DMS153 (cell line): Measurements from ENCODE around the gene SPRYD4.
"Not testable (repeated sequence)": the region's sequence is repeated elsewhere in the genome, so short reads cannot be mapped to it uniquely, and the experiment has no call there.

Experiments
- DNase-seq: peaks from one replicate; lab custom pipeline; 2025; lab: John Stamatoyannopoulos, UW

SPRYD4 gene

GRCh38 chr12:56468216-56469006 lies at the start of gene SPRYD4:
SPRYD4 (plus strand) TSS chr12:56468578; CDS start chr12:56468592, 14 bp downstream.
- DNase-seq, result peak; percentile 87

- no peak for DNase-seq
These were observed 48.0 kb upstream of the SPRYD4 start for GRCh38 chr12:56420411-56420810.

- peak; percentile 18 for DNase-seq
These were observed 43.2 kb upstream of the SPRYD4 start for GRCh38 chr12:56425193-56425592.

GRCh38 chr12:56425940-56426438 lies 42.4 kb upstream of the SPRYD4 start:
- no peak for DNase-seq

GRCh38 chr12:56431288-56431687 lies 37.1 kb upstream of the SPRYD4 start:
- DNase-seq, result no peak

- DNase-seq, result no peak
These were observed 36.5 kb upstream of the SPRYD4 start for GRCh38 chr12:56431850-56432249.

- no peak for DNase-seq
These were observed 33.5 kb upstream of the SPRYD4 start for GRCh38 chr12:56434828-56435227.

GRCh38 chr12:56437430-56438176 lies 30.8 kb upstream of the SPRYD4 start:
- no peak for DNase-seq

- DNase-seq, result not testable (repeated sequence)
These were observed 25.2 kb upstream of the SPRYD4 start for GRCh38 chr12:56443208-56443607.

GRCh38 chr12:56448860-56449621 lies 19.3 kb upstream of the SPRYD4 start, which contains the start of gene TIMELESS:
TIMELESS (minus strand) TSS chr12:56449426; CDS start chr12:56434170, 15,256 bp downstream.
- peak; percentile 87 for DNase-seq

- DNase-seq, result no peak
These were observed 18.8 kb upstream of the SPRYD4 start for GRCh38 chr12:56449622-56449984.

GRCh38 chr12:56450241-56450640 lies 18.1 kb upstream of the SPRYD4 start:
- DNase-seq, result no peak

- DNase-seq, result no peak
These were observed 17.2 kb upstream of the SPRYD4 start for GRCh38 chr12:56451147-56451546.

- DNase-seq, result no peak
These were observed 13.8 kb upstream of the SPRYD4 start, which contains the start of gene MIP for GRCh38 chr12:56454557-56454956. MIP (minus strand) TSS chr12:56454657; CDS start chr12:56454613, 44 bp downstream.

- DNase-seq, result no peak
These were observed 10.6 kb upstream of the SPRYD4 start for GRCh38 chr12:56457817-56458216.

- DNase-seq, result no peak
These were observed 6.9 kb upstream of the SPRYD4 start for GRCh38 chr12:56461235-56462159.

GRCh38 chr12:56462565-56462964 lies 5.8 kb upstream of the SPRYD4 start:
- no peak for DNase-seq

- no peak for DNase-seq
These were observed 891 bp downstream of the SPRYD4 start for GRCh38 chr12:56469007-56469930.

GRCh38 chr12:56474389-56474788 lies 6.0 kb downstream of the SPRYD4 start:
- no peak for DNase-seq

- no peak for DNase-seq
These were observed 7.8 kb downstream of the SPRYD4 start for GRCh38 chr12:56476143-56476542.
